AG04449 (cell line): Measurements from ENCODE around the gene SMYD3.

ENCODE experiments used
- CTCF ChIA-PET: fragments of 350-600 bp; formaldehyde crosslinking; extraction: SDS; loops from one replicate; lab custom pipeline; 2021; ENCODE audit warnings: antibody characterized with exemption; lab: Yijun Ruan, JAX
- POLR2A ChIA-PET: fragments of 400-600, 350-600 bp; formaldehyde crosslinking; extraction: SDS; loops from one replicate; lab custom pipeline; 2020; ENCODE audit warnings: antibody characterized with exemption, inconsistent platforms; lab: Yijun Ruan, JAX
- DNase-seq: peaks from one replicate; pipeline ENCODE4 v3.0.0-alpha.2; 2010; ENCODE audit warnings: low read depth, low spot score
- H3K4me3 ChIP-seq: 2 replicates; pipeline ENCODE4 v1.5.1; 2011; ENCODE audit warnings: low read depth, mild to moderate bottlenecking, control low read depth, low read length
- CTCF ChIP-seq: IDR thresholded peaks from one replicate; pipeline ENCODE4 v1.5.1; 2011; ENCODE audit warnings: mild to moderate bottlenecking, moderate library complexity, low read length, control low read depth, inconsistent platforms; ENCODE audit not compliant: insufficient read depth; ENCODE audit errors: missing control alignments

Gene SMYD3

GRCh38 chr1:245931450-245931849, 575.6 kb downstream of the SMYD3 start:
- no peak for DNase-seq
- ChIA-PET CTCF (no interaction called here), POLR2A (no interaction called here)
- H3K4me3 ChIP-seq, result no peak overlapping the region
- no peak for TF ChIP-seq CTCF

- TF ChIP-seq CTCF, result no peak
- POLR2A ChIA-PET, result no interaction called here
- no peak for DNase-seq
- CTCF ChIA-PET, result interaction anchor here (1.0 kb wide), 1 partner anchor 17 kb away, joined by 3 read pairs; no protein-coding TSS in a partner anchor
- H3K4me3 ChIP-seq, result no peak overlapping the region
Observed at GRCh38 chr1:245929224-245929623, 577.9 kb downstream of the SMYD3 start.

- ChIA-PET POLR2A (no interaction called here), CTCF (no interaction called here)
- no peak for DNase-seq
Observed at GRCh38 chr1:245926888-245927287, 580.2 kb downstream of the SMYD3 start.

GRCh38 chr1:245923215-245923614, 583.9 kb downstream of the SMYD3 start:
- CTCF ChIA-PET, result interaction anchor here (1.0 kb wide), 1 partner anchor 35 kb away, joined by 3 read pairs; no protein-coding TSS in a partner anchor
- no peak overlapping the region for H3K4me3 ChIP-seq
- POLR2A ChIA-PET, result no interaction called here
- TF ChIP-seq CTCF, result no peak
- DNase-seq, result no peak

More at GRCh38 chr1:245926888-245927287, 580.2 kb downstream of the SMYD3 start:
- no peak overlapping the region for H3K4me3 ChIP-seq
- TF ChIP-seq CTCF, result no peak

GRCh38 chr1:245921417-245921816, 585.7 kb downstream of the SMYD3 start:
- DNase-seq, result no peak
- no peak overlapping the region for H3K4me3 ChIP-seq
- CTCF ChIA-PET, result no interaction called here
- TF ChIP-seq CTCF, result no peak
- POLR2A ChIA-PET, result no interaction called here

- H3K4me3 ChIP-seq, result no peak overlapping the region
- ChIA-PET POLR2A (no interaction called here), CTCF (no interaction called here)
- DNase-seq, result no peak
- no peak for TF ChIP-seq CTCF
Observed at GRCh38 chr1:245917403-245917802, 589.7 kb downstream of the SMYD3 start.
